GM18868 (cell line): Measurements from ENCODE around the gene RASSF4.

ENCODE experiments used
- ATAC-seq: cut with Tn5 transposase; IDR thresholded peaks from one replicate; pipeline ENCODE4 v1.9.1; 2021; ENCODE audit warnings: mild to moderate bottlenecking, moderate library complexity; ENCODE audit not compliant: unreplicated experiment

The RASSF4 gene

DNA sequence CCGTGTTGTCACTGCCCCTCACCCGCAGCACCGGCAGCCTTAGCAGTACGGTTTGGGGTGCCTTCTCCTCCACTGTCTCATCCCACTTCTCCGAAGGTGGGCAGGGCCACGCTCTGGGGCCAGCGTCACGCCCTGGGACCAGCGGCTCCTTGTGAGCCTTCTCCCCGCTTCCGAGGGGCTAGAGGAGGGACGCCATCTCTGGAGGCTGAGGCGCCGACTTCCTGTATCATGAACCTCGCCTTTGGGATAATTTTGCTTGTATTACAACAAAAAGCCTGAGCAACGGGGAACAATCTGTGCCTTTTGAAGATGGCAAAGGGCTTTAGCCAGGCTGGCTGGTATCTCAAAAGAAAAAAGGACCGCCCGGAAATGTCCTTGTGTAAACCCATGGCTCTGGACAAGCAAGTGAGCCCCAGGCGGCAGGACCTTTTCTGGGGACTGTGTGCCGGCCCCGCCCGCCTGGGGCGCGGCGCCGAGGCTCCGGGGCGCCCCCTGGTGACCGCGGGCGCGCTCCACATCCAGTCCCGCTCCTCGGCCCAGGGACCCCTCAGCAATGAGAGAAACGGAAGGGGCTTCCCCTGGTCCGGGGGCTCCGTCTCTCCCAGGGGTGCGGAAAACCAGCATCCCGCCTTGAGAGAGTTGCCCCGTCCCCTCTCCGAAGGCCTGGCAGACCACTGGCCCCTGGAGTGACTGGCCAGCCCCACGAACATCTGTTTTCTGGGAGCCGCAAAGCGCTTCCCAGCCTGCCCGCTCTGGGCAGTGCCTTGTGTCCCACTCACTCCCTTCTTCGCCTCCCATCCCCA lies 15.2 kb downstream of the RASSF4 start:
- ATAC-seq, result peak; percentile 56

- no peak for ATAC-seq
These were observed 16.1 kb downstream of the RASSF4 start for GRCh38 chr10:44975431-44976331.

- ATAC-seq, result no peak
These were observed 17.0 kb downstream of the RASSF4 start for GRCh38 chr10:44976352-44977198.

- ATAC-seq, result no peak
These were observed 17.9 kb downstream of the RASSF4 start for GRCh38 chr10:44977287-44978212.

- ATAC-seq, result no peak
These were observed 18.6 kb downstream of the RASSF4 start for GRCh38 chr10:44978213-44978569.

- ATAC-seq, result peak; percentile 24
These were observed 19.1 kb downstream of the RASSF4 start, which contains the start of gene DEPP1 for GRCh38 chr10:44978570-44979280. TSS of gene DEPP1 (minus strand) at chr10:44978809. CDS start at chr10:44978030, 779 bp downstream.

DNA sequence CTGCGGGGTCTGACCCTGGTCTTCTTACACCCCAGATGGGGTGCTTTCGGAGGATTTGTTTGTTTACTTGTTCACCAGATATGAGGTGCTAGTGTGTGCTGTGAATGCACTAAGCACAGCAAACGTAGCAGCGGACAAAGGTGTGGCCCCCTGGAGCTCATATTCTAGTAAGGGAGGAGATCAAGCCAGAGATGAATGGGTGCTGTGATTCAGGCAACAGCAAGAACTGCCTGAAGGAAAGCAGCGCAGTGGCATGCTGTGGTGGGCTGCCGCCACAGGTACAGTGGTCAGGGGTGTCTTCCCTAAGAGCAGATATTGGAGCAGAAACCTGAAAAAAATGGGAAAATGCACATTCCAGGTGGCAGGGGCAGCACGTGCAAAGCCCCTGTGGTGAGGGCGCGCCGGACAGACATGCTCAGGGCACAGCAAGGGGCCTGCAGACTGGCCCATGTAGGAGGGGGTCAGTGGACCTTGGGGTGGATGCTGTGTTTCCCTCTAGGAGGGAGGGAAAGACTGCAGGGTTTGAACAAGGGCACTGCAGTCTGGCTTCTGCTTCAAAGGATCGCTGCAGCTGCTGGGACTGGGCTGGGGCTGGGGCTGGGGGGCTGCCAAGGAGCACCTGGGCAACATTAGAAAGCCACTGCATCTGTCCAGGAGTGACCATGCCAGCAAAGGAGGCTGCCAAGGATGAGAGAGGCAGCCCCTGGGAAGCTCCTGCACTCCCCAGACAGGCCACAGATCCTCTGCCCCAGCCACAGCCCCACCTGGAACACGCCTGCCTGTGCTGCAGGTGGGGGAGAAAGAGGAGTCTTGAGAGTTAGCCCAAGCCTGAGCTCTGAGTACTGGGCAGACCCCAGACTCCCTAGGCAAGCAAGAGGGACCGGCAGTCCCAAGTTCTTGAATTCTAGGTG lies 19.9 kb downstream of the RASSF4 start:
- ATAC-seq, result no peak

DNA sequence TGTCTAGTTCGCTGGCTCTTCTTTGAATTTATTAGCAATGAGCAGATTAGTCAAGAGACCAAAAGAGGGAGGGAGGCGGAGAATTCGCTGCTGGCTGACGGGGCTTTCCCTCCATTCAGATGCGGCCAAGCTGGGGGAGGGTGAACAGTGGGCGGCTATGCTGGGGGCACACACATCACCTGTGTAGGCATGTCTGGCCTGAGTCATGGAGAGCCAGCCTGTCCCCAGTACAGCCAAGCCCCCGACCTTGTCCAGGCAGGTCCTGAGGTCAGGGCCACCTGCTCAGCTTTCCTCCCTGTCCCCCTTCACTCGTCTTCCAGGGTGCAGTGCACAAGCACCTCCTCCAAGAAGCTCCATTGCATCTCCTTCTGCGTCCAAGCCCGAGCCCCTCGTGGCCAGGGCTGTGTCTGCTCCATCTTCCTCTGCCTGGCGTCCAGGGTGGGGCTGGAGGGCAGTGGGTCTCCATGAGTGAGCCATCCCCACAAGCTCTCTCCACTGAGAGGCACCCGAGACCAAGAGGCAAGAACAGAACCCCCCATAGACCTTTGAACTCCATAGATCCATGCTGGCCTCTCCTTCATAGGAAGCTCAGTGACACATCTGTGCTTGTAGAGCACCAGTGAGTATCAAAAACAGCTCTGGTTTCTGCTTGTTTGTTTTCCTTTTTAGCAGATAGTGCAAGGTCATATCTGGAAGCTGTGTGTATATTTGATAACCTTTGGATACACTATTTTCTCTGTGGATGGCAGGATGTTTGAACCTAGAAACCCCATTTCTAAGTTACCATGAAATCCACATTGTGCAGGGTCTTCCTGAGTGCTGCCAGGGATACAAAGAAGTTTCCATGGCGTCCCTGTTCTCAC lies 20.9 kb downstream of the RASSF4 start:
- ATAC-seq, result peak; percentile 39

GRCh38 chr10:44981172-44982113 lies 21.8 kb downstream of the RASSF4 start:
- ATAC-seq, result peak; percentile 73

DNA sequence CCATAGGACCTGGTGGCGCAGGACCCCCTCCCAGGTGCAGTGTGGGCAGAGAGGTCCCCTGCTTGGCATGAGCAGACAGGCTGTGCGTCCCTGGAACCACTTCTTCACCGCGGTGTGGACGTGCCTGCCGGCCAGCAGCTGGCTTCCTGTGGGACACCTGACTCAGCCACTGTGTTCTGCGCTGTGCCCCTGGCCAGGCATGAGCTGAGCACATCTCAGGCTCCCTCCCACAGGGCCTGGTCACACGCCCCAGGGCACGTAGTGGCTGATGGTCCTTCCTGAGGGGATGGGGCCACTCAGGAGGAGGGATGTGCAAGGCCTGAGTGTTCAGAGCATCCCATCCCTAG lies 22.5 kb downstream of the RASSF4 start:
- ATAC-seq, result no peak

GRCh38 chr10:44982496-44982895 lies 22.9 kb downstream of the RASSF4 start:
- ATAC-seq, result no peak

DNA sequence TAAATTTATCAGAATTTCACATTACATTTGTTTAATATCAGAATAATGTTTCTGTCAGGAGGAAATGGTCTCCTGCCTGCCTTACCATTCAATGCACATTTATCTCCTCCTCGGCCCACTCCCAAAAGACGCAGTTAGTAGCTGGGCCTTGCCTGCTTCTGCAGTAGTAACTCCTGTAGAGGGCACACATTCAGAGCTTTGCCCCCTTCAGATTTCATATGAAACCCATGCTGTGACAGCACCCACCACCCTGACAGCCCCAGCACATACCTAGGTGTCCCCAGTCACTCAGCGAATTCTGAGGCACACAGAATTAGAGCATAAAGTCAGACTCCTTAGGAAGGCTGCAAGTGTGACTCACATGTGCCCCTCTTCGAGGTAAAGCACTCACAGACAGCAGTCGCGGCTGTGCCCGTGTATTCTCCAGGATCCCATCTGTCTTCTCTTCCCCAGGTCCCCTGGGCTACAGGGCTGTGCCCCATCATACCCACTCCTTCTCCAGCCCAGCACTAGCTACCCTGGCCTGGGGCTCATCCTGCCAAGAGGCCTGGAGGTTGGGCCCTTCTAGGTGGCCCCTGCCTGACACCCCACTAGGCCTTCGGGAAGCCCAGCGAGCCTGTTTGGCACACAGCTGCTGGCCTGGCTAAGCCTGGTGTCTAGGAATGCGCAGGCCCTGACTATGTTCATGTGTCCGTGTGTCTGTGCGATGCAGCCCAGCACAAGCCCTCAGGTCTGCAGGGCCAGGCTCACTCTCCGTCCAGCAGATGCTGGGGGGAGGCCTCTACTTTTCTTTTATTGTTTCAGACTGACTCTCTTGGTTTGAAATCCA lies 23.7 kb downstream of the RASSF4 start:
- ATAC-seq, result no peak

- ATAC-seq, result no peak
These were observed 24.3 kb downstream of the RASSF4 start for GRCh38 chr10:44983895-44984278.

- ATAC-seq, result no peak
These were observed 25.1 kb downstream of the RASSF4 start for GRCh38 chr10:44984671-44985101.

DNA sequence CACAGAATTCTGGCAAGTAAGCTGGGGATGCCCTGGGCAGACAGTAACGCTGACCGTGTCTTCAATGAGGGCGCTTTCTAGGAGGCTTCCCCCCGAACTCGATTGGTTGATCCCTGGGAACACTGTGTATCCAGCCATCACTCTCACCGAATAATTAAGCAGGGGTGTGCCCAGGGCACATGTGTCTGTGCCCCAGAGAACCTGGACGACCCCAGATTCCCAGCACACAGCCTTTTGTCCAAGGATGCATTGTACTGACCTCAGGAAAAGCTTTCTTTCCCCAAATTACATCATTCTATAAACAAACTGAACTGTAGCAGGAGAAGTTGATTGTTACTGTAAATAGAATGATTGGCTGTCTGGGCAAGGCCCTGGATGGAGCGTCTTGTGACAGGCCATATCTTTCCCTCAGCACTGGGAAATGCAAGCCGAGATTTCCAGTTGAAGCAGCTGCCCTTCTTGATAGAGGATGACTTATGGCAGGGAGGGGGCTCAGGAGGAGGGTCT lies 25.6 kb downstream of the RASSF4 start:
- ATAC-seq, result no peak
